Hepatocyte (in vitro differentiated cells): ENCODE data around the gene GALR2. TPM values are rescaled to one million over a fixed set of nuclear protein-coding genes. Genes with fewer than 3 reads are reported as not detected.

ENCODE experiments used
- DNase-seq: peaks from one replicate; pipeline ENCODE4 v3.0.0-alpha.2; 2016; ENCODE audit warnings: low spot score
- H2AFZ ChIP-seq: fragments of 200-600 bp; sonication (generic); 2 replicates; pipeline ENCODE4 v1.6.0; 2016; ENCODE audit warnings: antibody characterized with exemption, mild to moderate bottlenecking
- H3K27ac ChIP-seq: fragments of 200-600 bp; sonication (generic); 2 replicates; pipeline ENCODE4 v1.5.1; 2016; ENCODE audit warnings: mild to moderate bottlenecking
- H3K27me3 ChIP-seq: fragments of 200-600 bp; sonication (generic); 2 replicates; pipeline ENCODE4 v1.6.1; 2016
- H3K36me3 ChIP-seq: fragments of 200-600 bp; sonication (generic); replicated peaks from 2 replicates; pipeline ENCODE4 v1.5.1; 2016; ENCODE audit warnings: low read depth; ENCODE audit not compliant: insufficient read depth
- H3K4me1 ChIP-seq: fragments of 200-600 bp; sonication (generic); 2 replicates; pipeline ENCODE4 v1.5.1; 2016; ENCODE audit warnings: mild to moderate bottlenecking, moderate library complexity; ENCODE audit not compliant: insufficient read depth
- H3K4me2 ChIP-seq: fragments of 200-600 bp; sonication (generic); 2 replicates; pipeline ENCODE4 v1.6.0; 2016
- H3K4me3 ChIP-seq: fragments of 200-600 bp; sonication (generic); 2 replicates; pipeline ENCODE4 v1.5.1; 2016; ENCODE audit warnings: mild to moderate bottlenecking
- H3K79me2 ChIP-seq: fragments of 200-600 bp; sonication (generic); 2 replicates; pipeline ENCODE4 v1.6.0; 2017; ENCODE audit warnings: mild to moderate bottlenecking
- H3K9me2 ChIP-seq: fragments of 200-600 bp; sonication (generic); replicated peaks from 2 replicates; pipeline ENCODE4 v1.6.0; 2017; ENCODE audit warnings: mild to moderate bottlenecking; ENCODE audit not compliant: insufficient read depth
- H3K9me3 ChIP-seq: fragments of 200-600 bp; sonication (generic); 2 replicates; pipeline ENCODE4 v1.5.1; 2016; ENCODE audit warnings: low read depth, mild to moderate bottlenecking
- H4K20me1 ChIP-seq: fragments of 200-600 bp; sonication (generic); 2 replicates; pipeline ENCODE4 v1.6.0; 2016; ENCODE audit warnings: mild to moderate bottlenecking; ENCODE audit not compliant: insufficient read depth, poor library complexity, severe bottlenecking
- CTCF ChIP-seq: fragments of 200-600 bp; sonication (generic); IDR thresholded peaks from 2 replicates; pipeline ENCODE4 v1.5.1; 2016; ENCODE audit warnings: antibody characterized with exemption, mild to moderate bottlenecking; ENCODE audit not compliant: poor library complexity
- EZH2 ChIP-seq: fragments of 200-600 bp; sonication (generic); IDR thresholded peaks from 2 replicates; pipeline ENCODE4 v1.6.1; 2016; ENCODE audit warnings: antibody characterized with exemption, mild to moderate bottlenecking, borderline replicate concordance
- EZH2phosphoT487 ChIP-seq: fragments of 200-600 bp; sonication (generic); IDR thresholded peaks from one replicate; pipeline ENCODE4 v1.6.1; 2018; ENCODE audit warnings: antibody characterized with exemption, mild to moderate bottlenecking, low read depth, moderate library complexity; ENCODE audit not compliant: unreplicated experiment, severe bottlenecking
- WGBS: methylation state at CpG from one replicate; pipeline ENCODE4 v1.1.6; 2016; ENCODE audit warnings: low lambda C conversion rate; ENCODE audit errors: missing lambda C conversion rate; 5-methylcytosine and 5-hydroxymethylcytosine counted together
- polyA plus RNA-seq: library from polyadenylated mRNA; unstranded; fragments of >200 nt; fragmentation: Nextera tagmentation; extraction: Ambion mirVana; gene quantifications from 2 replicates; pipeline ENCODE4 v1.2.1, GENCODE V29; 2016
- total RNA-seq: library from RNA; depleted of rRNA; stranded (reverse); fragments of >200 nt; gene quantifications from 2 replicates; pipeline ENCODE4 v1.2.3, GENCODE V29; 2014

The GALR2 gene
- total and polyA plus RNA-seq, 2 experiments from 2014 or later = 0.24 TPM; not detected in 1

- Histone ChIP-seq H3K27me3 (peaks cover 70% of the 10 kb centered on the region), H3K27ac (no peak overlapping the region), H3K9me2 (no peaks in the 10 kb centered on the region), H3K4me1 (peaks cover 32% of the 10 kb centered on the region), H3K36me3 (no peaks in the 10 kb centered on the region), H4K20me1 (peaks cover 7% of the 10 kb centered on the region), H3K4me3 (no peak overlapping the region), H3K79me2 (peaks cover 17% of the 10 kb centered on the region), H3K9me3 (no peaks in the 10 kb centered on the region), H3K4me2 (peak overlapping the region; percentile 73), H2AFZ (no peak overlapping the region)
- no peak for TF ChIP-seq EZH2
- no peak for TF ChIP-seq EZH2phosphoT487
- TF ChIP-seq CTCF = no peak
- 10% methylated on average over 45 of the region's 48 CpGs for WGBS
- DNase-seq = no peak
Observed at GRCh38 chr17:76075364-76076145, 974 bp downstream of the GALR2 start.

- H4K20me1 ChIP-seq = peaks cover 2% of the 10 kb centered on the region
- H3K9me3 ChIP-seq = no peaks in the 10 kb centered on the region
- no peak overlapping the region for H3K4me3 ChIP-seq
- TF ChIP-seq CTCF (no peak), EZH2phosphoT487 (peak; percentile 14), EZH2 (no peak)
- no peaks in the 10 kb centered on the region for H3K9me2 ChIP-seq
- 10% methylated on average over 38 of the region's 41 CpGs for WGBS
- no peak overlapping the region for H3K27ac ChIP-seq
- H3K27me3 ChIP-seq = peaks cover 70% of the 10 kb centered on the region
- H3K4me1 ChIP-seq = peaks cover 25% of the 10 kb centered on the region
- no peak for DNase-seq
- peaks cover 10% of the 10 kb centered on the region for H3K79me2 ChIP-seq
- no peak overlapping the region for H2AFZ ChIP-seq
- no peaks in the 10 kb centered on the region for H3K36me3 ChIP-seq
- H3K4me2 ChIP-seq = peak overlapping the region; percentile 25
Observed at GRCh38 chr17:76076146-76076764, 1.7 kb downstream of the GALR2 start.

- DNase-seq = no peak
- no peaks in the 10 kb centered on the region for H3K36me3 ChIP-seq
- WGBS = 16% methylated on average over 82 of the region's 82 CpGs
Observed at GRCh38 chr17:76076765-76077583, 2.4 kb downstream of the GALR2 start.

More at GRCh38 chr17:76076765-76077583, 2.4 kb downstream of the GALR2 start:
- no peak overlapping the region for H3K27ac ChIP-seq
- H3K4me3 ChIP-seq = no peak overlapping the region
- no peaks in the 10 kb centered on the region for H3K9me3 ChIP-seq
- peaks cover 70% of the 10 kb centered on the region for H3K27me3 ChIP-seq
- peak; percentile 74 for TF ChIP-seq EZH2
- TF ChIP-seq EZH2phosphoT487 = no peak
- H4K20me1 ChIP-seq = no peaks in the 10 kb centered on the region
- H2AFZ ChIP-seq = no peak overlapping the region
- H3K79me2 ChIP-seq = peaks cover 3% of the 10 kb centered on the region
- H3K9me2 ChIP-seq = no peaks in the 10 kb centered on the region
- peak overlapping the region; percentile 25 for H3K4me2 ChIP-seq
- peaks cover 21% of the 10 kb centered on the region for H3K4me1 ChIP-seq
